Liver (tissue), 9 donors: Measurements from ENCODE around the gene CRB2. TPM values are rescaled to one million over a fixed set of nuclear protein-coding genes. Genes with fewer than 3 reads are reported as not detected.

Experiments used
- DNase-seq: peaks from one replicate; pipeline ENCODE4 v3.0.0-alpha.2; 2017; ENCODE audit warnings: low spot score
- H3K27ac ChIP-seq, 2 donors: one replicate each; pipeline ENCODE4 v1.7.0; 2013; ENCODE audit warnings: inconsistent platforms in 2 of 2, low read length in 2 of 2, control low read depth in 1 of 2, low read depth in 1 of 2, mild to moderate bottlenecking in 1 of 2
- H3K27me3 ChIP-seq, 4 donors: one replicate each; pipeline versions ENCODE4 v1.6.1 to v1.7.0; 2013; ENCODE audit warnings: low read length in 3 of 4, inconsistent platforms in 1 of 4, mild to moderate bottlenecking in 1 of 4, moderate library complexity in 1 of 4; ENCODE audit not compliant: control insufficient read depth in 4 of 4, insufficient read depth in 4 of 4
- H3K36me3 ChIP-seq, 4 donors: one replicate each; pipeline versions ENCODE4 v1.6.1 to v1.7.0; 2013; ENCODE audit warnings: low read length in 3 of 4, mild to moderate bottlenecking in 3 of 4, low read depth in 1 of 4, moderate library complexity in 1 of 4; ENCODE audit not compliant: control insufficient read depth in 4 of 4, insufficient read depth in 3 of 4
- H3K4me1 ChIP-seq, 4 donors: one replicate each; pipeline versions ENCODE4 v1.6.1 to v1.7.0; 2013; ENCODE audit warnings: low read length in 3 of 4, mild to moderate bottlenecking in 3 of 4, moderate library complexity in 1 of 4; ENCODE audit not compliant: control insufficient read depth in 4 of 4, insufficient read depth in 4 of 4
- H3K4me3 ChIP-seq, 3 donors: one replicate each; pipeline versions ENCODE4 v1.6.1 to v1.7.0; 2013; ENCODE audit warnings: low read length in 3 of 3, control low read depth in 1 of 3, low read depth in 1 of 3, mild to moderate bottlenecking in 1 of 3
- H3K9ac ChIP-seq, 2 donors: one replicate each; pipeline ENCODE4 v1.7.0; 2013; ENCODE audit warnings: low read length in 2 of 2, mild to moderate bottlenecking in 2 of 2, moderate library complexity in 2 of 2, control low read depth in 1 of 2, low read depth in 1 of 2
- H3K9me3 ChIP-seq, 4 donors: one replicate each; pipeline versions ENCODE4 v1.6.1 to v1.7.0; 2013; ENCODE audit warnings: low read length in 3 of 4; ENCODE audit not compliant: control insufficient read depth in 4 of 4
- FOXA1 ChIP-seq: IDR thresholded peaks from 2 replicates; pipeline ENCODE4 v1.6.1; 2016; ENCODE audit warnings: antibody characterized with exemption
- FOXA2 ChIP-seq: IDR thresholded peaks from 2 replicates; pipeline ENCODE4 v1.6.1; 2016; ENCODE audit warnings: antibody characterized with exemption
- GABPA ChIP-seq, 2 donors: IDR thresholded peaks in 1 of 2; conservative IDR thresholded peaks in 1 of 2; 2 replicates each; pipeline ENCODE4 v1.6.1; 2016; ENCODE audit warnings: antibody characterized with exemption in 2 of 2, mild to moderate bottlenecking in 1 of 2, moderate library complexity in 1 of 2
- HNF4A ChIP-seq, 2 donors: conservative IDR thresholded peaks; 2 replicates each; pipeline ENCODE4 v1.6.1; 2016; ENCODE audit warnings: antibody characterized with exemption in 2 of 2, mild to moderate bottlenecking in 2 of 2
- HNF4G ChIP-seq: IDR thresholded peaks from 2 replicates; pipeline ENCODE4 v1.6.1; 2016; ENCODE audit warnings: antibody characterized with exemption
- JUND ChIP-seq, 2 donors: IDR thresholded peaks; 2 replicates each; pipeline ENCODE4 v1.6.1; 2016; ENCODE audit warnings: antibody characterized with exemption in 2 of 2
- NR2F2 ChIP-seq: IDR thresholded peaks from 2 replicates; pipeline ENCODE4 v1.6.1; 2016; ENCODE audit warnings: antibody characterized with exemption
- RAD21 ChIP-seq, 2 donors: IDR thresholded peaks; 2 replicates each; pipeline ENCODE4 v1.6.1; 2016; ENCODE audit warnings: antibody characterized with exemption in 2 of 2, mild to moderate bottlenecking in 2 of 2
- RXRA ChIP-seq, 2 donors: IDR thresholded peaks; 2 replicates each; pipeline ENCODE4 v1.6.1; 2017 to 2018; ENCODE audit warnings: antibody characterized with exemption in 2 of 2, mild to moderate bottlenecking in 1 of 2
- SP1 ChIP-seq: IDR thresholded peaks from 2 replicates; pipeline ENCODE4 v1.6.1; 2018; ENCODE audit warnings: antibody characterized with exemption, mild to moderate bottlenecking
- TAF1 ChIP-seq: conservative IDR thresholded peaks from 2 replicates; pipeline ENCODE4 v1.6.1; 2016; ENCODE audit warnings: antibody characterized with exemption, mild to moderate bottlenecking
- YY1 ChIP-seq: IDR thresholded peaks from 2 replicates; pipeline ENCODE4 v1.6.1; 2016; ENCODE audit warnings: antibody characterized with exemption, mild to moderate bottlenecking
- whole genome bisulfite sequencing: extraction: QIAGEN DNeasy Blood & Tissue Kit; methylation state at CpG from one replicate; pipeline ENCODE4 v1.1.7; 2013; 5-methylcytosine and 5-hydroxymethylcytosine counted together
- polyA plus RNA-seq, 2 donors: library from polyadenylated mRNA; stranded (reverse) in 1 of 2; unstranded in 1 of 2; fragments of 200-250 nt in 1 of 2; fragments of >200 nt in 1 of 2; fragmentation: Nextera tagmentation in 1 of 2; extraction: Ambion mirVana in 1 of 2; gene quantifications; one replicate each; pipeline versions ENCODE4 v1.2.1 to v1.2.3, GENCODE V29; 2013 to 2015
- total RNA-seq, 2 donors: library from RNA; depleted of rRNA; stranded (reverse); fragments of >200 nt; gene quantifications; one replicate each; pipeline ENCODE4 v1.2.3, GENCODE V29; 2014
- TF ChIP-seq, protein P1 (sequence below): IDR thresholded peaks from 2 replicates; pipeline ENCODE4 v1.6.1; 2016; ENCODE audit warnings: antibody characterized with exemption
- TF ChIP-seq, protein P2 (sequence below): fragments of 150-350 bp; IDR thresholded peaks from 2 replicates; pipeline ENCODE4 v1.5.1; 2017; ENCODE audit warnings: improper control_type of control experiment, low read depth, low read length; ENCODE audit not compliant: missing input control
- TF ChIP-seq, protein P3 (sequence below): IDR thresholded peaks from 2 replicates; pipeline ENCODE4 v1.6.1; 2016; ENCODE audit warnings: antibody characterized with exemption
- TF ChIP-seq, protein P4 (sequence below): IDR thresholded peaks from 2 replicates; pipeline ENCODE4 v1.6.1; 2016; ENCODE audit warnings: antibody characterized with exemption, mild to moderate bottlenecking
- TF ChIP-seq, protein P5 (sequence below): IDR thresholded peaks from 2 replicates; pipeline ENCODE4 v1.6.1; 2016; ENCODE audit warnings: antibody characterized with exemption
- donor health status: healthy.
- donor health status: healthy.
- donor health status: healthy.
- donor health status: healthy.
- donor health status: healthy.

CRB2 gene
- total and polyA plus RNA-seq, 4 donors = 1.7 TPM; not detected in 3

DNA sequence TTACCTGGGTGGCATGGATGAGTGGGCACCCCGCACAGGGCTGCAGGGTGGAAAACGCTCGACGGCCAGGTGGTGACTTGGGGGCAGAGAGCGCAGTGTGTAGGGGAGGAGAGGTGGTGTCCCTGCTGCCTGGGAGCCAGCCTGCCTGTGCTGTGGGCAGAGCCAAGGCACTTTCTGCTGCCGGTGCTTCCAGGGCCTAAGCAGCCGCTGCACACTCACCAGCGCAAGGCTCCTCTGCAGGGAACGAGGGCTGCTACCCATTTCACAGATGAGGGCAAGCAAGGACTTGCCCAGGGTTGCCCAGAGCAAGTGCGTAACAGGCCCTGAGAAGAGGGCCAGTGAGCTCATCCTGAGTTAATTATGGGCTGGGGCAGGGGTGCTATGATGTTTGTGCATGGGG, 62.5 kb downstream of the CRB2 start:
- Histone ChIP-seq H3K4me3 (no peak overlapping the region), H3K9ac (no peak overlapping the region), H3K4me1 (no peaks in the 10 kb centered on the region), H3K27me3 (no peaks in the 10 kb centered on the region), H3K9me3 (no peaks in the 10 kb centered on the region), H3K36me3 (peaks cover 0 to 18% (median 3%) of the 10 kb centered on the region in 4 donors), H3K27ac (no peak overlapping the region)
- 93% methylated on average over 10 of the region's 10 CpGs for WGBS
- TF ChIP-seq RAD21 (IDR thresholded peaks at IDR 0.05) = no peak
- TF ChIP-seq YY1 = no peak
- TF ChIP-seq SP1 = no peak
- TF ChIP-seq HNF4A (conservative IDR thresholded peaks at IDR 0.05) = no peak
- no peak for TF ChIP-seq GABPA (IDR thresholded peaks at IDR 0.05 in 1 of 2, conservative IDR thresholded peaks at IDR 0.05 in 1 of 2)
- no peak for TF ChIP-seq FOXA2
- no peak for TF ChIP-seq RXRA (IDR thresholded peaks at IDR 0.05)
- TF ChIP-seq, protein P1, sequence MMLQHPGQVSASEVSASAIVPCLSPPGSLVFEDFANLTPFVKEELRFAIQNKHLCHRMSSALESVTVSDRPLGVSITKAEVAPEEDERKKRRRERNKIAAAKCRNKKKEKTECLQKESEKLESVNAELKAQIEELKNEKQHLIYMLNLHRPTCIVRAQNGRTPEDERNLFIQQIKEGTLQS = no peak
- TF ChIP-seq HNF4G = no peak
- no peak for TF ChIP-seq JUND (IDR thresholded peaks at IDR 0.05)
- TF ChIP-seq FOXA1 = no peak
- no peak for DNase-seq

DNA sequence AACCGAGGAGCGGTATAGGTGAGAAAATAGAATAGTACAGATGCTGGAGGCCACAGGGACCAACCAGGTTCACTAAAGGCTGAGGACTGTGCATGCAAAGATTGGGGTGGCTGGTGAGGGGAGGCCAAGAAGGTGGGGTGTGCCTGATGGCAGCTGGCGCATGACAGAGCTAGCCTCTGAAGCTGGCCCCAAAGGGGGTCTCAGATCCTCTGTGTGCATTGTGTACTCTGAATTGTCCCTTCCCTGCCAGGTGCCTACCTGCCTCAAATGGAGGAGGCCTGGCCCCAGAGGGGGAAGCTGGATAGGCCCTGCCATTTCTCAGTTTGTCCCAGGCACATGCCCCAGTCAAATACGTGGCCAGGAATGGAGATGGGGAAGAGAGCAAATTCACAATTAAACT, 63.1 kb downstream of the CRB2 start:
- H3K4me1 ChIP-seq = no peaks in the 10 kb centered on the region
- H3K9me3 ChIP-seq = no peaks in the 10 kb centered on the region
- no peak overlapping the region for H3K27ac ChIP-seq
- WGBS = 85% methylated on average over 4 of the region's 4 CpGs
- no peak overlapping the region for H3K9ac ChIP-seq
- H3K36me3 ChIP-seq = peaks cover 0 to 18% (median 4%) of the 10 kb centered on the region in 4 donors
- H3K27me3 ChIP-seq = no peaks in the 10 kb centered on the region
- TF ChIP-seq TAF1 (no peak), FOXA2 (no peak), NR2F2 (no peak), HNF4A (conservative IDR thresholded peaks at IDR 0.05) (no peak), FOXA1 (no peak), JUND (IDR thresholded peaks at IDR 0.05) (no peak), YY1 (no peak)
- TF ChIP-seq, protein P2, sequence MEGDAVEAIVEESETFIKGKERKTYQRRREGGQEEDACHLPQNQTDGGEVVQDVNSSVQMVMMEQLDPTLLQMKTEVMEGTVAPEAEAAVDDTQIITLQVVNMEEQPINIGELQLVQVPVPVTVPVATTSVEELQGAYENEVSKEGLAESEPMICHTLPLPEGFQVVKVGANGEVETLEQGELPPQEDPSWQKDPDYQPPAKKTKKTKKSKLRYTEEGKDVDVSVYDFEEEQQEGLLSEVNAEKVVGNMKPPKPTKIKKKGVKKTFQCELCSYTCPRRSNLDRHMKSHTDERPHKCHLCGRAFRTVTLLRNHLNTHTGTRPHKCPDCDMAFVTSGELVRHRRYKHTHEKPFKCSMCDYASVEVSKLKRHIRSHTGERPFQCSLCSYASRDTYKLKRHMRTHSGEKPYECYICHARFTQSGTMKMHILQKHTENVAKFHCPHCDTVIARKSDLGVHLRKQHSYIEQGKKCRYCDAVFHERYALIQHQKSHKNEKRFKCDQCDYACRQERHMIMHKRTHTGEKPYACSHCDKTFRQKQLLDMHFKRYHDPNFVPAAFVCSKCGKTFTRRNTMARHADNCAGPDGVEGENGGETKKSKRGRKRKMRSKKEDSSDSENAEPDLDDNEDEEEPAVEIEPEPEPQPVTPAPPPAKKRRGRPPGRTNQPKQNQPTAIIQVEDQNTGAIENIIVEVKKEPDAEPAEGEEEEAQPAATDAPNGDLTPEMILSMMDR = no peak
- TF ChIP-seq, protein P3, sequence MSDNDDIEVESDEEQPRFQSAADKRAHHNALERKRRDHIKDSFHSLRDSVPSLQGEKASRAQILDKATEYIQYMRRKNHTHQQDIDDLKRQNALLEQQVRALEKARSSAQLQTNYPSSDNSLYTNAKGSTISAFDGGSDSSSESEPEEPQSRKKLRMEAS = no peak
- TF ChIP-seq, protein P4, sequence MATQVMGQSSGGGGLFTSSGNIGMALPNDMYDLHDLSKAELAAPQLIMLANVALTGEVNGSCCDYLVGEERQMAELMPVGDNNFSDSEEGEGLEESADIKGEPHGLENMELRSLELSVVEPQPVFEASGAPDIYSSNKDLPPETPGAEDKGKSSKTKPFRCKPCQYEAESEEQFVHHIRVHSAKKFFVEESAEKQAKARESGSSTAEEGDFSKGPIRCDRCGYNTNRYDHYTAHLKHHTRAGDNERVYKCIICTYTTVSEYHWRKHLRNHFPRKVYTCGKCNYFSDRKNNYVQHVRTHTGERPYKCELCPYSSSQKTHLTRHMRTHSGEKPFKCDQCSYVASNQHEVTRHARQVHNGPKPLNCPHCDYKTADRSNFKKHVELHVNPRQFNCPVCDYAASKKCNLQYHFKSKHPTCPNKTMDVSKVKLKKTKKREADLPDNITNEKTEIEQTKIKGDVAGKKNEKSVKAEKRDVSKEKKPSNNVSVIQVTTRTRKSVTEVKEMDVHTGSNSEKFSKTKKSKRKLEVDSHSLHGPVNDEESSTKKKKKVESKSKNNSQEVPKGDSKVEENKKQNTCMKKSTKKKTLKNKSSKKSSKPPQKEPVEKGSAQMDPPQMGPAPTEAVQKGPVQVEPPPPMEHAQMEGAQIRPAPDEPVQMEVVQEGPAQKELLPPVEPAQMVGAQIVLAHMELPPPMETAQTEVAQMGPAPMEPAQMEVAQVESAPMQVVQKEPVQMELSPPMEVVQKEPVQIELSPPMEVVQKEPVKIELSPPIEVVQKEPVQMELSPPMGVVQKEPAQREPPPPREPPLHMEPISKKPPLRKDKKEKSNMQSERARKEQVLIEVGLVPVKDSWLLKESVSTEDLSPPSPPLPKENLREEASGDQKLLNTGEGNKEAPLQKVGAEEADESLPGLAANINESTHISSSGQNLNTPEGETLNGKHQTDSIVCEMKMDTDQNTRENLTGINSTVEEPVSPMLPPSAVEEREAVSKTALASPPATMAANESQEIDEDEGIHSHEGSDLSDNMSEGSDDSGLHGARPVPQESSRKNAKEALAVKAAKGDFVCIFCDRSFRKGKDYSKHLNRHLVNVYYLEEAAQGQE = no peak
- TF ChIP-seq, protein P5, sequence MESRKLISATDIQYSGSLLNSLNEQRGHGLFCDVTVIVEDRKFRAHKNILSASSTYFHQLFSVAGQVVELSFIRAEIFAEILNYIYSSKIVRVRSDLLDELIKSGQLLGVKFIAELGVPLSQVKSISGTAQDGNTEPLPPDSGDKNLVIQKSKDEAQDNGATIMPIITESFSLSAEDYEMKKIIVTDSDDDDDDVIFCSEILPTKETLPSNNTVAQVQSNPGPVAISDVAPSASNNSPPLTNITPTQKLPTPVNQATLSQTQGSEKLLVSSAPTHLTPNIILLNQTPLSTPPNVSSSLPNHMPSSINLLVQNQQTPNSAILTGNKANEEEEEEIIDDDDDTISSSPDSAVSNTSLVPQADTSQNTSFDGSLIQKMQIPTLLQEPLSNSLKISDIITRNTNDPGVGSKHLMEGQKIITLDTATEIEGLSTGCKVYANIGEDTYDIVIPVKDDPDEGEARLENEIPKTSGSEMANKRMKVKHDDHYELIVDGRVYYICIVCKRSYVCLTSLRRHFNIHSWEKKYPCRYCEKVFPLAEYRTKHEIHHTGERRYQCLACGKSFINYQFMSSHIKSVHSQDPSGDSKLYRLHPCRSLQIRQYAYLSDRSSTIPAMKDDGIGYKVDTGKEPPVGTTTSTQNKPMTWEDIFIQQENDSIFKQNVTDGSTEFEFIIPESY = no peak
- TF ChIP-seq, protein P1 = no peak
- no peak for DNase-seq
- H3K4me3 ChIP-seq = no peak overlapping the region
